Measurements from ENCODE around the gene CCDC18.

GRCh38 chr1:93262645-93263044 lies 82.1 kb downstream of the CCDC18 start:
- no peak for TF ChIP-seq CTCF (conservative IDR thresholded peaks at IDR 0.05 in 1 of 2, IDR thresholded peaks at IDR 0.05 in 1 of 2; ENCODE audit: extremely low read depth in 1 of 2, insufficient read depth in 1 of 2, low read depth in 1 of 2, low read length in 2 of 2)
- TF ChIP-seq EZH2 (IDR thresholded peaks at IDR 0.05; ENCODE audit: borderline replicate concordance, low read length) = no peak
